Panc1 (cell line): ENCODE measurements around the gene SARNP.

ENCODE experiments used
- POLR2AphosphoS5 ChIP-seq: IDR thresholded peaks from 2 replicates; pipeline ENCODE4 v1.6.1; 2012; ENCODE audit warnings: mild to moderate bottlenecking, low read depth, low read length, moderate library complexity
- SIN3A ChIP-seq: IDR thresholded peaks from 2 replicates; pipeline ENCODE4 v1.6.1; 2012; ENCODE audit warnings: low read depth, mild to moderate bottlenecking, low read length, moderate library complexity, borderline replicate concordance; ENCODE audit not compliant: insufficient read depth
- TF ChIP-seq, protein P1 (sequence below): fragments of 450-650 bp; IDR thresholded peaks from 2 replicates; pipeline ENCODE4 v1.5.1; 2017; ENCODE audit warnings: mild to moderate bottlenecking

DNA sequence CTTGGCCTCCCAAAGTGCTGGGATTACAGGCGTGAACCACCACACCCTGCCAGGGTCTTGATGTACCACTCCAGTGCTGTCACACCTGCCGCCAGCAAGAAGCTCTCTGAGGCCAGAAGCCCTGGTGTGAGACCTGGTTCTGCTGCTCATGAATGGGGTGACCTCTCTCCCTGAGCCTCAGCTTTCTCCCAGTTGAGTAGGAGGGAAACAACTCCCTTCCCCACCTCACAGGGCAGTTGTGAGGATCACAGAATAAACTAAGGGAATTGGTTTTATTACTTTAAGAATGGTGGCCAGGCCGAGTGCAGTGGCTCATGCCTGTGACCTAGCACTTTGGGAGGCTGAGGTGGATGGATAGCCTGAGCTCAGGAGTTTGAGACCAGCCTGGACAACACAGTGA lies 82.9 kb downstream of the SARNP start:
- TF ChIP-seq, protein P1, sequence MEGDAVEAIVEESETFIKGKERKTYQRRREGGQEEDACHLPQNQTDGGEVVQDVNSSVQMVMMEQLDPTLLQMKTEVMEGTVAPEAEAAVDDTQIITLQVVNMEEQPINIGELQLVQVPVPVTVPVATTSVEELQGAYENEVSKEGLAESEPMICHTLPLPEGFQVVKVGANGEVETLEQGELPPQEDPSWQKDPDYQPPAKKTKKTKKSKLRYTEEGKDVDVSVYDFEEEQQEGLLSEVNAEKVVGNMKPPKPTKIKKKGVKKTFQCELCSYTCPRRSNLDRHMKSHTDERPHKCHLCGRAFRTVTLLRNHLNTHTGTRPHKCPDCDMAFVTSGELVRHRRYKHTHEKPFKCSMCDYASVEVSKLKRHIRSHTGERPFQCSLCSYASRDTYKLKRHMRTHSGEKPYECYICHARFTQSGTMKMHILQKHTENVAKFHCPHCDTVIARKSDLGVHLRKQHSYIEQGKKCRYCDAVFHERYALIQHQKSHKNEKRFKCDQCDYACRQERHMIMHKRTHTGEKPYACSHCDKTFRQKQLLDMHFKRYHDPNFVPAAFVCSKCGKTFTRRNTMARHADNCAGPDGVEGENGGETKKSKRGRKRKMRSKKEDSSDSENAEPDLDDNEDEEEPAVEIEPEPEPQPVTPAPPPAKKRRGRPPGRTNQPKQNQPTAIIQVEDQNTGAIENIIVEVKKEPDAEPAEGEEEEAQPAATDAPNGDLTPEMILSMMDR: no peak
- TF ChIP-seq SIN3A (no peak), POLR2AphosphoS5 (no peak)
